WERI-Rb-1 (cell line): ENCODE data around the gene IMPDH2.
"Not testable (repeated sequence)": the region's sequence is repeated elsewhere in the genome, so short reads cannot be mapped to it uniquely, and the experiment has no call there.

Experiments
- DNase-seq: peaks from one replicate; pipeline ENCODE4 v3.0.0-alpha.2; 2020
- H3K27ac ChIP-seq: fragments of 250-450 bp; sonication (Bioruptor Pico); 2 replicates; pipeline ENCODE4 v1.5.1; 2020; ENCODE audit warnings: mild to moderate bottlenecking, moderate library complexity
- H3K27me3 ChIP-seq: fragments of 250-450 bp; sonication (Bioruptor Pico); 2 replicates; pipeline ENCODE4 v1.5.1; 2021; ENCODE audit warnings: mild to moderate bottlenecking, low read depth, moderate library complexity; ENCODE audit not compliant: insufficient read depth, severe bottlenecking
- H3K36me3 ChIP-seq: fragments of 250-450 bp; sonication (Bioruptor Pico); 2 replicates; pipeline ENCODE4 v1.5.1; 2020; ENCODE audit warnings: mild to moderate bottlenecking, moderate library complexity
- H3K4me3 ChIP-seq: 2 replicates; pipeline ENCODE4 v1.5.1; 2011; ENCODE audit warnings: low read depth, mild to moderate bottlenecking, control low read depth, low read length
- H3K9me3 ChIP-seq: fragments of 250-450 bp; sonication (Bioruptor Pico); 2 replicates; pipeline ENCODE4 v1.5.1; 2021; ENCODE audit warnings: mild to moderate bottlenecking, moderate library complexity; ENCODE audit not compliant: severe bottlenecking
- TF ChIP-seq, protein P1 (sequence below): IDR thresholded peaks from 2 replicates; pipeline ENCODE4 v1.5.1; 2011; ENCODE audit warnings: low read depth, mild to moderate bottlenecking, control low read depth, inconsistent platforms, low read length

The IMPDH2 gene

DNA sequence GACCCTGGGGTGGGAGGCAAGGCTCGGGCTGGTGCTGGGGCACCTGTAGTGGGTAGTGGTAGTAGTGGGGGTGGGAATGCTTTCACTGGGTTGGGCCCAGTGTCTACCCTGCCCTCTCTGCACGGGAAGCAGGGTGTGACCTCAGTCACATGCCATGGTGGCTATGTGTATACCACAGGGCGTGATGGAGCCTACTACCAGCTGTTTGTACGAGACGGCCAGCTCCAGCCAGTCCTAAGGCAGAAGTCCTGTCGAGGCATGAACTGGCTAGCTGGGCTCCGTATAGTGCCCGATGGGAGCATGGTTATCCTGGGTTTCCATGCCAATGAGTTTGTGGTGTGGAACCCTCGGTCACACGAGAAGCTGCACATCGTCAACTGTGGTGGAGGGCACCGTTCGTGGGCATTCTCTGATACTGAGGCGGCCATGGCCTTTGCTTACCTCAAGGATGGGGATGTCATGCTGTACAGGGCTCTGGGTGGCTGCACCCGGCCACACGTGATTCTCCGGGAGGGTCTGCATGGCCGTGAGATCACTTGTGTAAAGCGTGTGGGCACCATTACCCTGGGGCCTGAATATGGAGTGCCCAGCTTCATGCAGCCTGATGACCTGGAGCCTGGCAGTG is 16.0 kb downstream of the IMPDH2 start:
- Histone ChIP-seq H3K4me3 (no peak overlapping the region), H3K36me3 (peaks cover 69% of the 10 kb centered on the region), H3K27me3 (no peaks in the 10 kb centered on the region), H3K9me3 (no peaks in the 10 kb centered on the region), H3K27ac (no peak overlapping the region)
- no peak for DNase-seq
- TF ChIP-seq, protein P1, sequence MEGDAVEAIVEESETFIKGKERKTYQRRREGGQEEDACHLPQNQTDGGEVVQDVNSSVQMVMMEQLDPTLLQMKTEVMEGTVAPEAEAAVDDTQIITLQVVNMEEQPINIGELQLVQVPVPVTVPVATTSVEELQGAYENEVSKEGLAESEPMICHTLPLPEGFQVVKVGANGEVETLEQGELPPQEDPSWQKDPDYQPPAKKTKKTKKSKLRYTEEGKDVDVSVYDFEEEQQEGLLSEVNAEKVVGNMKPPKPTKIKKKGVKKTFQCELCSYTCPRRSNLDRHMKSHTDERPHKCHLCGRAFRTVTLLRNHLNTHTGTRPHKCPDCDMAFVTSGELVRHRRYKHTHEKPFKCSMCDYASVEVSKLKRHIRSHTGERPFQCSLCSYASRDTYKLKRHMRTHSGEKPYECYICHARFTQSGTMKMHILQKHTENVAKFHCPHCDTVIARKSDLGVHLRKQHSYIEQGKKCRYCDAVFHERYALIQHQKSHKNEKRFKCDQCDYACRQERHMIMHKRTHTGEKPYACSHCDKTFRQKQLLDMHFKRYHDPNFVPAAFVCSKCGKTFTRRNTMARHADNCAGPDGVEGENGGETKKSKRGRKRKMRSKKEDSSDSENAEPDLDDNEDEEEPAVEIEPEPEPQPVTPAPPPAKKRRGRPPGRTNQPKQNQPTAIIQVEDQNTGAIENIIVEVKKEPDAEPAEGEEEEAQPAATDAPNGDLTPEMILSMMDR, result no peak

- Histone ChIP-seq H3K27me3 (no peaks in the 10 kb centered on the region), H3K4me3 (no peak overlapping the region), H3K27ac (no peak overlapping the region), H3K9me3 (no peaks in the 10 kb centered on the region), H3K36me3 (peaks cover 71% of the 10 kb centered on the region)
- DNase-seq, result no peak
- TF ChIP-seq, protein P1, result no peak
Measured at GRCh38 chr3:49012441-49013017, 16.7 kb downstream of the IMPDH2 start.

GRCh38 chr3:49009396-49009795 is 19.8 kb downstream of the IMPDH2 start:
- Histone ChIP-seq H3K4me3 (no peak overlapping the region), H3K27me3 (no peaks in the 10 kb centered on the region), H3K9me3 (no peaks in the 10 kb centered on the region), H3K36me3 (peaks cover 53% of the 10 kb centered on the region), H3K27ac (no peak overlapping the region)
- no peak for DNase-seq
- TF ChIP-seq, protein P1, result no peak

GRCh38 chr3:49008627-49009026 is 20.6 kb downstream of the IMPDH2 start:
- H3K27me3 ChIP-seq, H3K4me3 ChIP-seq, H3K9me3 ChIP-seq, DNase-seq: not testable (repeated sequence)
- H3K27ac ChIP-seq, result peak overlapping the region; percentile 97; the same call in 1 of the 2 replicates
- peaks cover 46% of the 10 kb centered on the region for H3K36me3 ChIP-seq

DNA sequence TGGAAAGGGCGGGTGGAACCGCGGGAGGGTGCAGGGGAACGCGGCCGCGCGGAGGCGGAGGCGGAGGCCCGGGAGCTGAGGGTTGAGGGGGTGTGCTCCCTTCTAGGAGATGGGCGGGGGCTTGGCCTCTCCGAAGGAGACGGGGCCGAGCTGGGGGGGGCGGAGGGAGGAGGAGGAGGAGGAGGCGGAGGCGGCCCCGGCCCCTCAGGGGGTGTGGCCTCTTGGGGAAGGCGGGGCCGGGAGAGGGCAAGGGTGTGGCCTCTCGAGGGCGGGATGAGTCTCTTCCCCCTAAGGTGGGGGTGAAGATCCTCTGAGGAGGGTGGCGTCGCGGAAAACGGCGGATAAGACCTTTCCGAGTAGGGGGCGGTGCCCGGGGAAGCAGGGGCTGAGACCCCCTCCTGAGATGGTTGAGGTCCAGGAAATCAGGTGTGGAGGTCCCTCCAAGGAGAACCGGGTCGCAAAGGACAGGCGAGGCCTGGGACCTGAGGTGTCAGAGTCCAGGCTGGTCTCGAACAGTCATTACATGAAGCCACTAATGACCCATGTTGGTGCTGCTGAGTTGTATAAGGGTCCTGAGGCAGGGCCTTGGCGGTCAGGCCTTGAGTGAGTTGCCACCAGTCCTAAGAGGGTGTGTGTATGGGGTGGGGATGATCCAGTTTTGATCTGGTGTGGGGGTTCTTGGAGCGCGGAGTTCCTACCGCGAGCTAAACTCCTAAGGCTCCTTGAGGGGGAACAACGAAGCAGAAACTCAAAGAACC is 21.2 kb downstream of the IMPDH2 start:
- no peaks in the 10 kb centered on the region for H3K9me3 ChIP-seq
- peak overlapping the region; percentile 74 for H3K4me3 ChIP-seq
- H3K36me3 ChIP-seq, result peaks cover 39% of the 10 kb centered on the region
- H3K27ac ChIP-seq, result peak overlapping the region; percentile 97
- DNase-seq, result peak; percentile 92
- TF ChIP-seq, protein P1, result no peak
- no peaks in the 10 kb centered on the region for H3K27me3 ChIP-seq

DNA sequence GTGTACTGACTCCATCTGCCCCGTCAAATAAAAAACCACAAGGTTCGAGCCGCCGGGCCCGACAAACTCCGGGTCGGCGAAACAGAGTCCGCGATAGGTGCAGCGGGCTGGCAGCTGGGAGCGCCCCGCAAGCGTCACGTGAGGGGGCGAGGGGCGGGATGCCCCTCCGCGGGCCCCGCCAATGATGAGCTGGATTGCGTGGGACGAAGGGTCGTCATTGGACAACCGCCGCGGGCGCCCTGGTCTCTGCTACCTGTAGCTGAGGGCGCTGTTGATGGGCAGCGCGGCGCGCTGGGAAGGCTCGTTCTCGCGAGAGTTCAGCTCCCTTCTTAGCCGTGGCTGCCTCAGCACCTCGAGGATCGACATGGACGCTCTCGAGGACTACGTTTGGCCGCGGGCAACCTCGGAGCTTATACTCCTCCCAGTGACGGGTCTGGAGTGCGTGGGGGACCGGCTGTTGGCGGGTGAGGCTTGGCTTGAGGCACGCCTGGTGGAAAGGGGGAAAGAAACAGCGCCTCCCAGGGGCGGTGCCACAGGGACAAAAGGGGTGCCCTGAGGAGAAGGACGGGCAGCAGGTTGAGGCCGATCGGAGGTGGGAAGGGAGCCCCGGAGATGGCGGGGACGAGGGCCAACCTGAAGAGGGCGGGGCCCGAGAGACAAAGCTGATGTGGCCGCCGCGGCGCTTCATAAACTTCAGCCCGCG is 22.0 kb downstream of the IMPDH2 start, which contains the start of gene WDR6:
WDR6 (plus strand) TSS at position 324 of the 703 bp plus-strand sequence; CDS start at position 365, 41 bp downstream.
- peak; percentile 98 for DNase-seq
- TF ChIP-seq, protein P1, result peak; percentile 51
- Histone ChIP-seq H3K9me3 (no peaks in the 10 kb centered on the region), H3K27me3 (no peaks in the 10 kb centered on the region), H3K36me3 (peaks cover 32% of the 10 kb centered on the region), H3K27ac (peak within 1 kb of the TSS; percentile 97), H3K4me3 (peak within 1 kb of the TSS; percentile 74)
